ENCODE data around the gene TLE2. TPM values are rescaled to one million over a fixed set of nuclear protein-coding genes. Genes with fewer than 3 reads are reported as not detected.
"Not testable (repeated sequence)": the region's sequence is repeated elsewhere in the genome, so short reads cannot be mapped to it uniquely, and the experiment has no call there.

TLE2 gene
- total RNA-seq, 4 donors from 2014 or later, result 18.2 to 35.6 (median 27.3) TPM

GRCh38 chr19:2993579-2993978, 35.5 kb downstream of the TLE2 start:
- DNase-seq (ENCODE audit: low spot score in 2 of 2), result no peak
- Histone ChIP-seq H3K4me3 (no peak overlapping the region), H3K36me3 (no peaks in the 10 kb centered on the region), H3K27me3 (no peaks in the 10 kb centered on the region), H3K4me1 (peaks cover 4% of the 10 kb centered on the region), H3K9me3 (no peaks in the 10 kb centered on the region), H3K27ac (no peak overlapping the region)
- 67% methylated on average over 8 of the region's 9 CpGs for WGBS
- no peak for TF ChIP-seq CTCF (IDR thresholded peaks at IDR 0.05)
- TF ChIP-seq POLR2A (IDR thresholded peaks at IDR 0.05), result no peak
- no peak for TF ChIP-seq EP300 (IDR thresholded peaks at IDR 0.05)
- TF ChIP-seq POLR2AphosphoS5 (IDR thresholded peaks at IDR 0.05), result no peak

- no peaks in the 10 kb centered on the region for H3K36me3 ChIP-seq
- H3K4me1 ChIP-seq, result peaks cover 4% of the 10 kb centered on the region
- no peaks in the 10 kb centered on the region for H3K27me3 ChIP-seq
- no peaks in the 10 kb centered on the region for H3K9me3 ChIP-seq
- no peak overlapping the region for H3K27ac ChIP-seq
- DNase-seq (ENCODE audit: low spot score in 2 of 2), result no peak
- WGBS, result 71% methylated on average over 14 of the region's 14 CpGs
- H3K4me3 ChIP-seq, result no peak overlapping the region
- no peak for TF ChIP-seq POLR2A (IDR thresholded peaks at IDR 0.05)
- no peak for TF ChIP-seq CTCF (IDR thresholded peaks at IDR 0.05)
Measured at GRCh38 chr19:2992958-2993357, 36.1 kb downstream of the TLE2 start.

GRCh38 chr19:2992333-2992732, 36.7 kb downstream of the TLE2 start:
- H3K27me3 ChIP-seq; DNase-seq (ENCODE audit: low spot score in 2 of 2); H3K4me1 ChIP-seq; H3K9me3 ChIP-seq; H3K27ac ChIP-seq; H3K36me3 ChIP-seq; H3K4me3 ChIP-seq: not testable (repeated sequence)
- WGBS, result 94% methylated on average over 11 of the region's 11 CpGs

- Histone ChIP-seq H3K9me3 (no peaks in the 10 kb centered on the region), H3K27me3 (no peaks in the 10 kb centered on the region), H3K36me3 (no peaks in the 10 kb centered on the region), H3K27ac (no peak overlapping the region), H3K4me3 (no peak overlapping the region), H3K4me1 (peaks cover 2% of the 10 kb centered on the region)
- TF ChIP-seq EP300 (IDR thresholded peaks at IDR 0.05), result no peak
- no peak for TF ChIP-seq POLR2A (IDR thresholded peaks at IDR 0.05)
- TF ChIP-seq POLR2AphosphoS5 (IDR thresholded peaks at IDR 0.05), result no peak
- no peak for TF ChIP-seq CTCF (IDR thresholded peaks at IDR 0.05)
- 95% methylated on average over 5 of the region's 15 CpGs for WGBS
- no peak for DNase-seq (ENCODE audit: low spot score in 2 of 2)
Measured at GRCh38 chr19:2989236-2989946, 39.7 kb downstream of the TLE2 start.

- H3K27ac ChIP-seq, result no peak overlapping the region
- TF ChIP-seq POLR2AphosphoS5 (IDR thresholded peaks at IDR 0.05), result no peak
- no peak for TF ChIP-seq CTCF (IDR thresholded peaks at IDR 0.05)
- no peak for TF ChIP-seq POLR2A (IDR thresholded peaks at IDR 0.05)
- no peak for TF ChIP-seq EP300 (IDR thresholded peaks at IDR 0.05)
- peaks cover 10% of the 10 kb centered on the region for H3K4me1 ChIP-seq
- WGBS, result 100% methylated on average over 3 of the region's 3 CpGs
- H3K4me3 ChIP-seq, result no peak overlapping the region
- no peaks in the 10 kb centered on the region for H3K36me3 ChIP-seq
- no peaks in the 10 kb centered on the region for H3K9me3 ChIP-seq
- H3K27me3 ChIP-seq, result no peaks in the 10 kb centered on the region
- DNase-seq (ENCODE audit: low spot score in 2 of 2), result no peak
Measured at GRCh38 chr19:2988568-2988967, 40.5 kb downstream of the TLE2 start.

GRCh38 chr19:2987797-2988196, 41.3 kb downstream of the TLE2 start:
- TF ChIP-seq POLR2A (IDR thresholded peaks at IDR 0.05), result no peak
- TF ChIP-seq EP300 (IDR thresholded peaks at IDR 0.05), result no peak
- TF ChIP-seq CTCF (IDR thresholded peaks at IDR 0.05), result no peak
- TF ChIP-seq POLR2AphosphoS5 (IDR thresholded peaks at IDR 0.05), result no peak
- peaks cover 17% of the 10 kb centered on the region for H3K4me1 ChIP-seq
- WGBS, result 81% methylated on average over 8 of the region's 12 CpGs

More at GRCh38 chr19:2987797-2988196, 41.3 kb downstream of the TLE2 start:
- no peaks in the 10 kb centered on the region for H3K36me3 ChIP-seq
- DNase-seq (ENCODE audit: low spot score in 2 of 2), result no peak
- H3K9me3 ChIP-seq, result no peaks in the 10 kb centered on the region
- H3K27me3 ChIP-seq, result no peaks in the 10 kb centered on the region
- no peak overlapping the region for H3K27ac ChIP-seq
- H3K4me3 ChIP-seq, result no peak overlapping the region

Data from suprapubic skin (tissue), 4 donors.